ENCODE results near the gene KCNJ16.

KCNJ16 gene

GRCh38 chr17:70060415-70060814, 14.6 kb upstream of the KCNJ16 start:
- Histone ChIP-seq H4K20me1 (ENCODE audit: insufficient read depth, low read length) (no peaks in the 10 kb centered on the region), H3K79me2 (ENCODE audit: low read length) (no peaks in the 10 kb centered on the region), H3K9ac (ENCODE audit: low read length) (no peak overlapping the region), H3K36me3 (replicated peaks; ENCODE audit: low read depth, low read length) (no peaks in the 10 kb centered on the region), H2AFZ (ENCODE audit: low read depth, low read length) (no peak overlapping the region), H3K4me3 (ENCODE audit: low read length) (no peak overlapping the region), H3K27me3 (ENCODE audit: low read depth, low read length) (no peaks in the 10 kb centered on the region), H3K9me3 (ENCODE audit: insufficient read depth, low read length) (no peaks in the 10 kb centered on the region), H3K27ac (ENCODE audit: low read length) (no peak overlapping the region), H3K4me2 (ENCODE audit: low read length) (no peak overlapping the region), H3K4me1 (ENCODE audit: low read length) (no peaks in the 10 kb centered on the region)
- no peak for TF ChIP-seq CTCF (IDR thresholded peaks at IDR 0.05; ENCODE audit: low read depth, low read length)
- no peak for TF ChIP-seq EZH2phosphoT487 (IDR thresholded peaks at IDR 0.05; ENCODE audit: low read depth)

- no peak for TF ChIP-seq CTCF (IDR thresholded peaks at IDR 0.05; ENCODE audit: low read depth, low read length)
- Histone ChIP-seq H3K4me2 (ENCODE audit: low read length) (no peak overlapping the region), H3K4me1 (ENCODE audit: low read length) (no peaks in the 10 kb centered on the region), H3K9ac (ENCODE audit: low read length) (no peak overlapping the region), H3K27ac (ENCODE audit: low read length) (no peak overlapping the region), H4K20me1 (ENCODE audit: insufficient read depth, low read length) (no peaks in the 10 kb centered on the region), H2AFZ (ENCODE audit: low read depth, low read length) (no peak overlapping the region), H3K27me3 (ENCODE audit: low read depth, low read length) (no peaks in the 10 kb centered on the region), H3K79me2 (ENCODE audit: low read length) (no peaks in the 10 kb centered on the region), H3K9me3 (ENCODE audit: insufficient read depth, low read length) (no peaks in the 10 kb centered on the region), H3K36me3 (replicated peaks; ENCODE audit: low read depth, low read length) (no peaks in the 10 kb centered on the region), H3K4me3 (ENCODE audit: low read length) (no peak overlapping the region)
These were observed 7.9 kb upstream of the KCNJ16 start for GRCh38 chr17:70067134-70067533.

- H3K4me1 ChIP-seq (ENCODE audit: low read length) = 0 out of 2 replicates have a peak, but pooled peaks cover 3% of the 10 kb centered on the region
- no peak overlapping the region for H3K4me2 ChIP-seq (ENCODE audit: low read length)
- no peak overlapping the region for H2AFZ ChIP-seq (ENCODE audit: low read depth, low read length)
- no peaks in the 10 kb centered on the region for H4K20me1 ChIP-seq (ENCODE audit: insufficient read depth, low read length)
- H3K9me3 ChIP-seq (ENCODE audit: insufficient read depth, low read length) = no peaks in the 10 kb centered on the region
- H3K79me2 ChIP-seq (ENCODE audit: low read length) = no peaks in the 10 kb centered on the region
- no peaks in the 10 kb centered on the region for H3K27me3 ChIP-seq (ENCODE audit: low read depth, low read length)
- no peak overlapping the region for H3K9ac ChIP-seq (ENCODE audit: low read length)
- H3K4me3 ChIP-seq (ENCODE audit: low read length) = no peak overlapping the region
- TF ChIP-seq EZH2phosphoT487 (IDR thresholded peaks at IDR 0.05; ENCODE audit: low read depth) (no peak), CTCF (IDR thresholded peaks at IDR 0.05; ENCODE audit: low read depth, low read length) (no peak)
- H3K27ac ChIP-seq (ENCODE audit: low read length) = no peak overlapping the region
- no peaks in the 10 kb centered on the region for H3K36me3 ChIP-seq (replicated peaks; ENCODE audit: low read depth, low read length)
These were observed 4.6 kb upstream of the KCNJ16 start for GRCh38 chr17:70070305-70071027.

GRCh38 chr17:70071127-70071526, 3.9 kb upstream of the KCNJ16 start:
- Histone ChIP-seq H3K79me2 (ENCODE audit: low read length) (no peaks in the 10 kb centered on the region), H3K4me1 (ENCODE audit: low read length) (0 out of 2 replicates have a peak, but pooled peaks cover 3% of the 10 kb centered on the region), H3K27me3 (ENCODE audit: low read depth, low read length) (no peaks in the 10 kb centered on the region), H3K27ac (ENCODE audit: low read length) (no peak overlapping the region), H3K4me2 (ENCODE audit: low read length) (no peak overlapping the region), H3K36me3 (replicated peaks; ENCODE audit: low read depth, low read length) (no peaks in the 10 kb centered on the region), H4K20me1 (ENCODE audit: insufficient read depth, low read length) (no peaks in the 10 kb centered on the region), H3K9me3 (ENCODE audit: insufficient read depth, low read length) (no peaks in the 10 kb centered on the region), H2AFZ (ENCODE audit: low read depth, low read length) (no peak overlapping the region), H3K9ac (ENCODE audit: low read length) (no peak overlapping the region), H3K4me3 (ENCODE audit: low read length) (no peak overlapping the region)
- TF ChIP-seq CTCF (IDR thresholded peaks at IDR 0.05; ENCODE audit: low read depth, low read length) (no peak), EZH2phosphoT487 (IDR thresholded peaks at IDR 0.05; ENCODE audit: low read depth) (no peak)

Data from OCI-LY3 (cell line).